Erythroblast (primary cell): ENCODE results near the gene TMEM94.

Source experiments
- GATA1 ChIP-seq: IDR thresholded peaks from 2 replicates; pipeline ENCODE4 v1.6.1; 2011; ENCODE audit warnings: low read depth, mild to moderate bottlenecking, control low read depth, low read length, moderate library complexity
- POLR2A ChIP-seq: IDR thresholded peaks from 2 replicates; pipeline ENCODE4 v1.6.1; 2011; ENCODE audit warnings: mild to moderate bottlenecking, low read length

- TF ChIP-seq POLR2A (no peak), GATA1 (no peak)
These were observed 62.6 kb downstream of the TMEM94 start for GRCh38 chr17:75518983-75519537.
